Neutrophil (primary cell): ENCODE results near the gene TBCEL.

ENCODE experiments used
- H3K27ac ChIP-seq: fragments of 200-600 bp; sonication (generic); 2 replicates; pipeline ENCODE4 v1.5.1; 2016; ENCODE audit warnings: mild to moderate bottlenecking, moderate library complexity
- H3K27me3 ChIP-seq: fragments of 200-600 bp; sonication (generic); 2 replicates; pipeline ENCODE4 v1.6.0; 2016; ENCODE audit warnings: mild to moderate bottlenecking
- H3K36me3 ChIP-seq: fragments of 200-600 bp; sonication (generic); 2 replicates; pipeline ENCODE4 v1.5.1; 2017
- H3K4me1 ChIP-seq, 2 experiments: fragments of 200-600 bp in 1 of 2; sonication (generic) in 1 of 2; 1 replicate in 1 of 2; 2 replicates in 1 of 2; pipeline versions ENCODE4 v1.5.1 to v1.6.1; 2013 to 2016; ENCODE audit warnings: low read depth in 1 of 2, low read length in 1 of 2, mild to moderate bottlenecking in 1 of 2, moderate library complexity in 1 of 2; ENCODE audit not compliant: control insufficient read depth in 1 of 2, insufficient read depth in 1 of 2
- H3K4me3 ChIP-seq, 2 experiments: fragments of 200-600 bp in 1 of 2; sonication (generic) in 1 of 2; 1 replicate in 1 of 2; 2 replicates in 1 of 2; pipeline ENCODE4 v1.5.1; 2013 to 2016; ENCODE audit warnings: low read depth in 1 of 2, low read length in 1 of 2, mild to moderate bottlenecking in 1 of 2, moderate library complexity in 1 of 2
- H3K9me3 ChIP-seq: fragments of 200-600 bp; sonication (generic); 2 replicates; pipeline ENCODE4 v1.5.1; 2016
- CTCF ChIP-seq: fragments of 200-600 bp; sonication (generic); IDR thresholded peaks from 2 replicates; pipeline ENCODE4 v1.5.1; 2016; ENCODE audit warnings: antibody characterized with exemption

Gene TBCEL

GRCh38 chr11:121100943-121101342 is 77.0 kb downstream of the TBCEL start, which contains the start of gene TECTA:
Gene TECTA, plus strand, starts transcription at chr11:121101243. Its CDS starts 1,423 bp downstream, at chr11:121102666.
- Histone ChIP-seq H3K27me3 (peaks cover 4% of the 10 kb centered on the region), H3K36me3 (no peaks in the 10 kb centered on the region), H3K27ac (no peak within 1 kb of the TSS), H3K9me3 (no peaks in the 10 kb centered on the region), H3K4me3 (no peak within 1 kb of the TSS), H3K4me1 (no peaks in the 10 kb centered on the region)
- TF ChIP-seq CTCF = no peak

GRCh38 chr11:121104312-121104762 is 80.4 kb downstream of the TBCEL start:
- Histone ChIP-seq H3K27ac (no peak overlapping the region), H3K27me3 (peaks cover 7% of the 10 kb centered on the region), H3K9me3 (no peaks in the 10 kb centered on the region), H3K4me3 (no peak overlapping the region), H3K4me1 (no peaks in the 10 kb centered on the region), H3K36me3 (no peaks in the 10 kb centered on the region)
- no peak for TF ChIP-seq CTCF

GRCh38 chr11:121105063-121105480 is 81.2 kb downstream of the TBCEL start:
- Histone ChIP-seq H3K27me3 (peaks cover 14% of the 10 kb centered on the region), H3K4me1 (no peaks in the 10 kb centered on the region), H3K4me3 (no peak overlapping the region), H3K36me3 (no peaks in the 10 kb centered on the region), H3K27ac (no peak overlapping the region), H3K9me3 (no peaks in the 10 kb centered on the region)
- no peak for TF ChIP-seq CTCF

GRCh38 chr11:121105481-121106195 is 81.7 kb downstream of the TBCEL start:
- no peaks in the 10 kb centered on the region for H3K4me1 ChIP-seq
- H3K27me3 ChIP-seq = peaks cover 20% of the 10 kb centered on the region
- H3K27ac ChIP-seq = no peak overlapping the region
- H3K9me3 ChIP-seq = no peaks in the 10 kb centered on the region
- no peak overlapping the region for H3K4me3 ChIP-seq
- no peak for TF ChIP-seq CTCF
- no peaks in the 10 kb centered on the region for H3K36me3 ChIP-seq

- H3K27ac ChIP-seq = no peak overlapping the region
- no peaks in the 10 kb centered on the region for H3K4me1 ChIP-seq
- no peaks in the 10 kb centered on the region for H3K9me3 ChIP-seq
- TF ChIP-seq CTCF = no peak
- H3K36me3 ChIP-seq = no peaks in the 10 kb centered on the region
- no peak overlapping the region for H3K4me3 ChIP-seq
- H3K27me3 ChIP-seq = peaks cover 32% of the 10 kb centered on the region
These were observed 82.9 kb downstream of the TBCEL start for GRCh38 chr11:121106812-121107211.
